GM12878 (cell line): ENCODE measurements around the gene NIPA2. TPM values are rescaled to one million over a fixed set of nuclear protein-coding genes. Genes with fewer than 3 reads are reported as not detected.

ENCODE experiments used
- BACH1 ChIP-seq: fragments of 450-650 bp; IDR thresholded peaks from 2 replicates; pipeline ENCODE4 v1.6.1; 2017; ENCODE audit warnings: mild to moderate bottlenecking, borderline replicate concordance
- CREB1 ChIP-seq: IDR thresholded peaks from 2 replicates; pipeline ENCODE4 v1.6.1; 2012; ENCODE audit warnings: low read depth, mild to moderate bottlenecking, inconsistent platforms
- EGR1 ChIP-seq, 2 experiments: IDR thresholded peaks; 1 replicate in 1 of 2; 2 replicates in 1 of 2; pipeline ENCODE4 v1.6.1; 2011 to 2012; ENCODE audit warnings: low read depth in 2 of 2, low read length in 2 of 2, borderline replicate concordance in 1 of 2, mild to moderate bottlenecking in 1 of 2, moderate library complexity in 1 of 2
- GABPA ChIP-seq: IDR thresholded peaks from 2 replicates; pipeline ENCODE4 v1.6.1; 2014; ENCODE audit warnings: antibody characterized with exemption, low read depth, mild to moderate bottlenecking, inconsistent platforms
- IKZF1 ChIP-seq: fragments of 450-650 bp; conservative IDR thresholded peaks from 2 replicates; pipeline ENCODE4 v1.6.1; 2017; ENCODE audit warnings: antibody characterized with exemption, mild to moderate bottlenecking
- MYC ChIP-seq: IDR thresholded peaks from 2 replicates; pipeline ENCODE4 v1.6.1; 2011; ENCODE audit warnings: mild to moderate bottlenecking, low read length, moderate library complexity, inconsistent platforms; ENCODE audit not compliant: insufficient read depth, insufficient replicate concordance, insufficient read length, severe bottlenecking
- NBN ChIP-seq: fragments of 450-650 bp; IDR thresholded peaks from 2 replicates; pipeline ENCODE4 v1.6.1; 2016
- NFYA ChIP-seq: IDR thresholded peaks from 2 replicates; pipeline ENCODE4 v1.6.1; 2011; ENCODE audit warnings: low read depth, mild to moderate bottlenecking, low read length, improper control_type of control experiment, borderline replicate concordance
- RAD51 ChIP-seq: fragments of 450-650 bp; IDR thresholded peaks from 2 replicates; pipeline ENCODE4 v1.6.1; 2016; ENCODE audit warnings: moderate library complexity, mild to moderate bottlenecking, inconsistent platforms
- RFX5 ChIP-seq: IDR thresholded peaks from 2 replicates; pipeline ENCODE4 v1.6.1; 2011; ENCODE audit warnings: low read depth, low read length, improper control_type of control experiment
- SMARCA5 ChIP-seq: fragments of 450-650 bp; IDR thresholded peaks from 2 replicates; pipeline ENCODE4 v1.6.1; 2017; ENCODE audit warnings: mild to moderate bottlenecking
- STAT3 ChIP-seq: IDR thresholded peaks from 2 replicates; pipeline ENCODE4 v1.6.1; 2011; ENCODE audit warnings: low read depth, low read length, improper control_type of control experiment
- TAF1 ChIP-seq: IDR thresholded peaks from 2 replicates; pipeline ENCODE4 v1.6.1; 2011; ENCODE audit warnings: mild to moderate bottlenecking, low read depth, low read length, borderline replicate concordance
- ZNF622 ChIP-seq: fragments of 450-650 bp; IDR thresholded peaks from 2 replicates; pipeline ENCODE4 v1.6.1; 2017; ENCODE audit warnings: mild to moderate bottlenecking, inconsistent platforms
- polyA plus RNA-seq, 11 experiments: library from polyadenylated mRNA; depleted of rRNA in 4 of 11; unstranded in 6 of 11; stranded (reverse) in 5 of 11; fragments of >200 nt; fragmentation: Nextera tagmentation in 4 of 11; fragmentation: Illumina TruSeq in 1 of 11; extraction: Ambion mirVana in 4 of 11; extraction: Trizol in 1 of 11; gene quantifications; 1 replicate in 1 of 11; 2 replicates in 10 of 11; pipeline versions ENCODE4 v1.2.1 to v1.2.3, GENCODE V29; 2011 to 2016; ENCODE audit warnings: inconsistent platforms in 2 of 11, missing spikeins in 2 of 11, low read depth in 1 of 11
- total RNA-seq, 4 experiments: library from RNA; depleted of rRNA in 3 of 4; stranded (reverse); fragments of >200 nt in 3 of 4; fragmentation: Illumina TruSeq in 1 of 4; extraction: Trizol in 1 of 4; gene quantifications; 2 replicates each; pipeline versions ENCODE4 v1.2.1 to v1.2.3, GENCODE V29; 2013 to 2021
- TF ChIP-seq, protein P1 (sequence below): fragments of 450-650 bp; IDR thresholded peaks from 2 replicates; pipeline ENCODE4 v1.6.1; 2017; ENCODE audit warnings: low read depth, mild to moderate bottlenecking, moderate library complexity
- TF ChIP-seq, protein P2 (sequence below): fragments of 450-650 bp; IDR thresholded peaks from 2 replicates; pipeline ENCODE4 v1.6.1; 2017; ENCODE audit warnings: mild to moderate bottlenecking, moderate library complexity
- TF ChIP-seq, protein P3 (sequence below): fragments of 450-650 bp; IDR thresholded peaks from 2 replicates; pipeline ENCODE4 v1.6.1; 2016; ENCODE audit warnings: mild to moderate bottlenecking
- TF ChIP-seq, protein P4 (sequence below): fragments of 450-650 bp; IDR thresholded peaks from 2 replicates; pipeline ENCODE4 v1.6.1; 2018; ENCODE audit warnings: mild to moderate bottlenecking, low read depth, moderate library complexity; ENCODE audit not compliant: partially characterized antibody

NIPA2 gene
- total and polyA plus RNA-seq, 10 of the 15 experiments (the other 5 are each of a cell fraction or from before 2014, with no cell fraction given) = 24.4 to 159 (median 96.5) TPM

DNA sequence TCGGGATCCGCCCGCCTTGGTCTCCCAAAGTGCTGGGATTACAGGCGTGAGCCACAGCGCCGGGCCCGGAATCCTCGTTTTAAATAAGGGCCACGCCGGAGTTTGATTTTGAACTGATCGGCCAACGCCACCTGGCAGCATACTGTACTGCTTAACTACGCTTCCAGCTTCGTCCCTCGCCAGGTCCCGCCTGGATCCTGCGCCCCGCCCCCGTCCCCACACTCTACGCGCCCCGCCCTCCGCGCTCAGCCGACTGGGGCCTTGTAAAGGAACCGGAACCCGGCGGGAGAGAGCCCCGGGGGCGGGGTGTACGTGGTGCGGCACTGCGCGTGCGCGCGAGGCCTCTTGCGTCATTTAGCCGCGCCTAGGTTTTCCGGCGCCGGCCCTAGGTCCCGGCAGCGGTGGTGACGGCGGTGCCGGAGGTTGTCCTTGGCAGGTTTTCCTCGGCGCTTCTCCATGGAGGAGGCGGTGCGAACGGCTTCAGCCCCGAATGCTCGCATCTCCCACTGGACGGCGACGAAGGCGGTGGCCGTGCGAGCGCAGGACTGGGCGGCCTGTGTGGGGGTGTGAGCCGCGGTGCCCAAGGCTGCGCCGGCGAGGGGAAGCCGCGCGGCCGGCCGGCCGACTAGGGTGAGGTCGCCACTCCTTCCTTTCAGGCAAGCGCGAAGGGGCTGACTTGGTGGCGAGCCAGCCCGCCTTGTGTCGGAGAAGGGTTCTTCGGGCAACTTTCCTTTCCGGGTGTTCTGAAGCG, at the start of gene NIPA2 (continued):
- TF ChIP-seq, protein P1, sequence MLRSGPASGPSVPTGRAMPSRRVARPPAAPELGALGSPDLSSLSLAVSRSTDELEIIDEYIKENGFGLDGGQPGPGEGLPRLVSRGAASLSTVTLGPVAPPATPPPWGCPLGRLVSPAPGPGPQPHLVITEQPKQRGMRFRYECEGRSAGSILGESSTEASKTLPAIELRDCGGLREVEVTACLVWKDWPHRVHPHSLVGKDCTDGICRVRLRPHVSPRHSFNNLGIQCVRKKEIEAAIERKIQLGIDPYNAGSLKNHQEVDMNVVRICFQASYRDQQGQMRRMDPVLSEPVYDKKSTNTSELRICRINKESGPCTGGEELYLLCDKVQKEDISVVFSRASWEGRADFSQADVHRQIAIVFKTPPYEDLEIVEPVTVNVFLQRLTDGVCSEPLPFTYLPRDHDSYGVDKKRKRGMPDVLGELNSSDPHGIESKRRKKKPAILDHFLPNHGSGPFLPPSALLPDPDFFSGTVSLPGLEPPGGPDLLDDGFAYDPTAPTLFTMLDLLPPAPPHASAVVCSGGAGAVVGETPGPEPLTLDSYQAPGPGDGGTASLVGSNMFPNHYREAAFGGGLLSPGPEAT = peak; percentile 54; the same call in 1 of the 2 replicates
- TF ChIP-seq BACH1 (no peak; the same call in 1 of the 2 replicates), RFX5 (no peak), MYC (no peak), NFYA (no peak), SMARCA5 (peak; percentile 53; the same call in 1 of the 2 replicates), IKZF1 (peak; percentile 83), NBN (0 out of 2 replicates have a peak, but pooled peaks have one; percentile 59), TAF1 (peak; percentile 74; the same call in 1 of the 2 replicates), ZNF622 (no peak), GABPA (peak; percentile 72), EGR1 (IDR thresholded peaks at IDR 0.05; ENCODE audit: borderline replicate concordance in 1 of 2, low read depth in 2 of 2, low read length in 2 of 2) (peak in 1 of 2 experiments; percentile 70; a peak in 2 of 3 replicates), CREB1 (peak; percentile 98), STAT3 (no peak), RAD51 (no peak)
- TF ChIP-seq, protein P2, sequence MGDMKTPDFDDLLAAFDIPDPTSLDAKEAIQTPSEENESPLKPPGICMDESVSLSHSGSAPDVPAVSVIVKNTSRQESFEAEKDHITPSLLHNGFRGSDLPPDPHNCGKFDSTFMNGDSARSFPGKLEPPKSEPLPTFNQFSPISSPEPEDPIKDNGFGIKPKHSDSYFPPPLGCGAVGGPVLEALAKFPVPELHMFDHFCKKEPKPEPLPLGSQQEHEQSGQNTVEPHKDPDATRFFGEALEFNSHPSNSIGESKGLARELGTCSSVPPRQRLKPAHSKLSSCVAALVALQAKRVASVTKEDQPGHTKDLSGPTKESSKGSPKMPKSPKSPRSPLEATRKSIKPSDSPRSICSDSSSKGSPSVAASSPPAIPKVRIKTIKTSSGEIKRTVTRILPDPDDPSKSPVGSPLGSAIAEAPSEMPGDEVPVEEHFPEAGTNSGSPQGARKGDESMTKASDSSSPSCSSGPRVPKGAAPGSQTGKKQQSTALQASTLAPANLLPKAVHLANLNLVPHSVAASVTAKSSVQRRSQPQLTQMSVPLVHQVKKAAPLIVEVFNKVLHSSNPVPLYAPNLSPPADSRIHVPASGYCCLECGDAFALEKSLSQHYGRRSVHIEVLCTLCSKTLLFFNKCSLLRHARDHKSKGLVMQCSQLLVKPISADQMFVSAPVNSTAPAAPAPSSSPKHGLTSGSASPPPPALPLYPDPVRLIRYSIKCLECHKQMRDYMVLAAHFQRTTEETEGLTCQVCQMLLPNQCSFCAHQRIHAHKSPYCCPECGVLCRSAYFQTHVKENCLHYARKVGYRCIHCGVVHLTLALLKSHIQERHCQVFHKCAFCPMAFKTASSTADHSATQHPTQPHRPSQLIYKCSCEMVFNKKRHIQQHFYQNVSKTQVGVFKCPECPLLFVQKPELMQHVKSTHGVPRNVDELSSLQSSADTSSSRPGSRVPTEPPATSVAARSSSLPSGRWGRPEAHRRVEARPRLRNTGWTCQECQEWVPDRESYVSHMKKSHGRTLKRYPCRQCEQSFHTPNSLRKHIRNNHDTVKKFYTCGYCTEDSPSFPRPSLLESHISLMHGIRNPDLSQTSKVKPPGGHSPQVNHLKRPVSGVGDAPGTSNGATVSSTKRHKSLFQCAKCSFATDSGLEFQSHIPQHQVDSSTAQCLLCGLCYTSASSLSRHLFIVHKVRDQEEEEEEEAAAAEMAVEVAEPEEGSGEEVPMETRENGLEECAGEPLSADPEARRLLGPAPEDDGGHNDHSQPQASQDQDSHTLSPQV = no peak
- TF ChIP-seq, protein P3, sequence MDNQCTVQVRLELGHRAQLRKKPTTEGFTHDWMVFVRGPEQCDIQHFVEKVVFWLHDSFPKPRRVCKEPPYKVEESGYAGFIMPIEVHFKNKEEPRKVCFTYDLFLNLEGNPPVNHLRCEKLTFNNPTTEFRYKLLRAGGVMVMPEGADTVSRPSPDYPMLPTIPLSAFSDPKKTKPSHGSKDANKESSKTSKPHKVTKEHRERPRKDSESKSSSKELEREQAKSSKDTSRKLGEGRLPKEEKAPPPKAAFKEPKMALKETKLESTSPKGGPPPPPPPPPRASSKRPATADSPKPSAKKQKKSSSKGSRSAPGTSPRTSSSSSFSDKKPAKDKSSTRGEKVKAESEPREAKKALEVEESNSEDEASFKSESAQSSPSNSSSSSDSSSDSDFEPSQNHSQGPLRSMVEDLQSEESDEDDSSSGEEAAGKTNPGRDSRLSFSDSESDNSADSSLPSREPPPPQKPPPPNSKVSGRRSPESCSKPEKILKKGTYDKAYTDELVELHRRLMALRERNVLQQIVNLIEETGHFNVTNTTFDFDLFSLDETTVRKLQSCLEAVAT = no peak; the same call in 1 of the 2 replicates
- TF ChIP-seq, protein P4, sequence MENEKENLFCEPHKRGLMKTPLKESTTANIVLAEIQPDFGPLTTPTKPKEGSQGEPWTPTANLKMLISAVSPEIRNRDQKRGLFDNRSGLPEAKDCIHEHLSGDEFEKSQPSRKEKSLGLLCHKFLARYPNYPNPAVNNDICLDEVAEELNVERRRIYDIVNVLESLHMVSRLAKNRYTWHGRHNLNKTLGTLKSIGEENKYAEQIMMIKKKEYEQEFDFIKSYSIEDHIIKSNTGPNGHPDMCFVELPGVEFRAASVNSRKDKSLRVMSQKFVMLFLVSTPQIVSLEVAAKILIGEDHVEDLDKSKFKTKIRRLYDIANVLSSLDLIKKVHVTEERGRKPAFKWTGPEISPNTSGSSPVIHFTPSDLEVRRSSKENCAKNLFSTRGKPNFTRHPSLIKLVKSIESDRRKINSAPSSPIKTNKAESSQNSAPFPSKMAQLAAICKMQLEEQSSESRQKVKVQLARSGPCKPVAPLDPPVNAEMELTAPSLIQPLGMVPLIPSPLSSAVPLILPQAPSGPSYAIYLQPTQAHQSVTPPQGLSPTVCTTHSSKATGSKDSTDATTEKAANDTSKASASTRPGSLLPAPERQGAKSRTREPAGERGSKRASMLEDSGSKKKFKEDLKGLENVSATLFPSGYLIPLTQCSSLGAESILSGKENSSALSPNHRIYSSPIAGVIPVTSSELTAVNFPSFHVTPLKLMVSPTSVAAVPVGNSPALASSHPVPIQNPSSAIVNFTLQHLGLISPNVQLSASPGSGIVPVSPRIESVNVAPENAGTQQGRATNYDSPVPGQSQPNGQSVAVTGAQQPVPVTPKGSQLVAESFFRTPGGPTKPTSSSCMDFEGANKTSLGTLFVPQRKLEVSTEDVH = no peak
